Sigmoid colon (tissue), 4 donors: ENCODE data around the gene NAE1.

Experiments used
- EP300 ChIP-seq, 4 donors: sonication (generic); formaldehyde crosslinking; IDR thresholded peaks; one replicate each; pipeline ENCODE4 v1.6.1; 2017; ENCODE audit warnings: antibody characterized with exemption in 4 of 4
- POLR2A ChIP-seq, 2 donors: fragments of 450-650 bp; IDR thresholded peaks; one replicate each; pipeline ENCODE4 v1.6.1; 2016; ENCODE audit warnings: antibody characterized with exemption in 2 of 2, mild to moderate bottlenecking in 2 of 2, moderate library complexity in 2 of 2
- POLR2AphosphoS5 ChIP-seq, 4 donors: sonication (generic); formaldehyde crosslinking; IDR thresholded peaks; one replicate each; pipeline ENCODE4 v1.6.1; 2017; ENCODE audit warnings: antibody characterized with exemption in 4 of 4
- TF ChIP-seq, protein P1 (sequence below), 4 experiments: fragments of 450-650 bp in 3 of 4; fragments of 200-600 bp in 1 of 4; IDR thresholded peaks; one replicate each; pipeline ENCODE4 v1.5.1; 2016 to 2019; ENCODE audit warnings: antibody characterized with exemption in 4 of 4, mild to moderate bottlenecking in 3 of 4, moderate library complexity in 2 of 4

GRCh38 chr16:66832190-66832589 lies 1.4 kb upstream of the NAE1 start:
- TF ChIP-seq, protein P1, sequence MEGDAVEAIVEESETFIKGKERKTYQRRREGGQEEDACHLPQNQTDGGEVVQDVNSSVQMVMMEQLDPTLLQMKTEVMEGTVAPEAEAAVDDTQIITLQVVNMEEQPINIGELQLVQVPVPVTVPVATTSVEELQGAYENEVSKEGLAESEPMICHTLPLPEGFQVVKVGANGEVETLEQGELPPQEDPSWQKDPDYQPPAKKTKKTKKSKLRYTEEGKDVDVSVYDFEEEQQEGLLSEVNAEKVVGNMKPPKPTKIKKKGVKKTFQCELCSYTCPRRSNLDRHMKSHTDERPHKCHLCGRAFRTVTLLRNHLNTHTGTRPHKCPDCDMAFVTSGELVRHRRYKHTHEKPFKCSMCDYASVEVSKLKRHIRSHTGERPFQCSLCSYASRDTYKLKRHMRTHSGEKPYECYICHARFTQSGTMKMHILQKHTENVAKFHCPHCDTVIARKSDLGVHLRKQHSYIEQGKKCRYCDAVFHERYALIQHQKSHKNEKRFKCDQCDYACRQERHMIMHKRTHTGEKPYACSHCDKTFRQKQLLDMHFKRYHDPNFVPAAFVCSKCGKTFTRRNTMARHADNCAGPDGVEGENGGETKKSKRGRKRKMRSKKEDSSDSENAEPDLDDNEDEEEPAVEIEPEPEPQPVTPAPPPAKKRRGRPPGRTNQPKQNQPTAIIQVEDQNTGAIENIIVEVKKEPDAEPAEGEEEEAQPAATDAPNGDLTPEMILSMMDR (IDR thresholded peaks at IDR 0.05) = no peak
- TF ChIP-seq POLR2A (IDR thresholded peaks at IDR 0.05) (no peak), EP300 (IDR thresholded peaks at IDR 0.05) (no peak), POLR2AphosphoS5 (IDR thresholded peaks at IDR 0.05) (no peak)
